ENCODE data around the gene USP33.
"Not testable (repeated sequence)": the region's sequence is repeated elsewhere in the genome, so short reads cannot be mapped to it uniquely, and the experiment has no call there.

The USP33 gene

DNA sequence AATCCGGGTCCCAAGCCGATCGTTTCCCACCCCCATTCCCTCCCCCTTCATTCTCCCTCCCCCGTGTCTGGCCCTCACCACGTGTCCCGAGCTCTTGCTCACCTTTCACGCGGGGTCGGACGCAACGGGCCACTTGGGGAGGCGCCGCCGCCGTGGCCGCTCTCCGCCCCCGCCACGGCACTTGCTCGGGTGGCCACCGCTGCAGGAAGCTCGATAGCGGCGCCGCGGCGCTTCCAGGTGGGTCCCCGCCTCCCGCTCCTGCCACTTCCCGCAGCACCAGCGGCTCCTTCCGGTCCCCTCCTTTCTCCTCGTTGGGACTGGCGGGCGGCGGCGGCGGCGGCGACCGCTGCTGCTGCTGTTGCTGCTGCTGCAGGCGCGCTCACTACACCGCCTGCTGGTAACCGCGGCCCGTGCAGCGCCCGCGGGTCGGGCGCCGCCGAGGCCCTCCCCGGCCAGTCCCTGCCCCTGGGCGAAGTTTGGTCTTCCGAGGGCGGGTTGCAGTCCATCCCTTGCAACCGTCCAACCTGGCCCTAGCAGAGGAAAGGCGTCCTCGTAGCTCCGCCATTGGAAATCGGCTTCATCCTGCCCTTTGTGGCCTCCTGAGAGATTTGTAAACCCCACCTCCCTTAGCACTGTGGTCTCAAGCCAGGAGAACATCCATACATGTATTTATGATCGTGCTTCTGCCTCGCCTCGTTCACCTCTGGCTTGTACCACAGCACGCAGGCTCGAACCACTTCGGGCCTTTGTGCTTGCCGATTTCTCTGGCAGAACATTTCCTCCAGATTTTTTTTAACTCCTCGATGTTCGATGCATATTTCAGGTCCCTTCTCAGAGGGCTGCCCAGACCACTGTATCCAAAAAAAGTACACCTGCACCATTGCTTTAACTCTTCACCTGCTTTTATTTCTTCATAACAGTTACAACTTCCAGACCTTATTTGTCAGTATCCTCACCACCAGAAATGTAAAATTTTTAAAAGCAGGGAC is 76.2 kb downstream of the USP33 start:
- H3K27ac ChIP-seq (ENCODE audit: low read length): peak overlapping the region; percentile 99
- H3K36me3 ChIP-seq (ENCODE audit: insufficient read depth, low read depth, low read length): no peaks in the 10 kb centered on the region
- H3K4me3 ChIP-seq (ENCODE audit: low read length): peak overlapping the region; percentile 100
- no peaks in the 10 kb centered on the region for H3K9me3 ChIP-seq (ENCODE audit: insufficient read depth, low read depth, low read length)
- peak overlapping the region; percentile 99 for H3K9ac ChIP-seq (ENCODE audit: low read depth, low read length)
- no peaks in the 10 kb centered on the region for H3K27me3 ChIP-seq (ENCODE audit: insufficient read depth, low read length)
- peaks cover 10% of the 10 kb centered on the region; the same call in 1 of the 2 replicates for H3K4me1 ChIP-seq (ENCODE audit: insufficient read depth, low read length)

DNA sequence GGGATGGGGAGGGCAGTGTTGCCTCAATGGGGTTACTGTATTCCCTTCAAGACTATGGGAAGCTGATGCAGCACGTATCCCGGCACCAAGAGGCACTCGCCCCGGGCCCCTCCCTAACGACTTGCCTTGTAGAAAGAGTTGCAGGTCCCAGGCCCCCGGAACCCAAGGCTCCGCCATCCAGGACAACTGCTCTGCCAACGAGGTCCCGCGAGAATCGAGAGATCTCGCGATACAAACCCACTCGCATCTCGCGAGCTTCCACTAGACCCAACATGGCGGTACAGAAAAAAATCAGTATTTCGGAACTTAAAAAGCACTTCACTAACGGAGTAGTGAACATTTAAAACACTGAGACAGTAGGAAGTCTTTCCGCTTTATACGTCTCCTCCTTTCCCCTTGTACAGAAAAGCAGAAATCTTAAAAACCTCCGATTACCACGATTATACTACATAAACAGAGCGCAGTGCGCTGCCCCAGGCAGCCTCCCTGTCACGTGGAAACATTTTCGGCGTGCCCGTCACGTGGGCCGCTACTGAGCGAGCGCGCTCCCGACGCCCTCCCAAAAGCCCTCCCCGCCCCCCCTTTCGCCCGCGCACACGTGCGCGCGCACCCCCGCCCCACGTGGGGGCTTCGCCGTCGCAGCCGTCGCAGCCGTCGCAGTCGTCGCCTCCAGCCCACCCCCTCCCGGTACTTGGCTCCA is 77.0 kb downstream of the USP33 start, which contains the start of gene ZZZ3:
TSS of gene ZZZ3 (minus strand) at position 199 of the 700 bp plus-strand sequence. CDS start 49,304 bp downstream, outside the sequence.
- Histone ChIP-seq H3K4me3 (ENCODE audit: low read length) (peak within 1 kb of the TSS; percentile 100), H3K9ac (ENCODE audit: low read depth, low read length) (peak within 1 kb of the TSS; percentile 99), H3K27me3 (ENCODE audit: insufficient read depth, low read length) (no peaks in the 10 kb centered on the region), H3K36me3 (ENCODE audit: insufficient read depth, low read depth, low read length) (no peaks in the 10 kb centered on the region), H3K27ac (ENCODE audit: low read length) (peak within 1 kb of the TSS; percentile 99), H3K9me3 (ENCODE audit: insufficient read depth, low read depth, low read length) (no peaks in the 10 kb centered on the region), H3K4me1 (ENCODE audit: insufficient read depth, low read length) (peaks cover 10% of the 10 kb centered on the region; the same call in 1 of the 2 replicates)

DNA sequence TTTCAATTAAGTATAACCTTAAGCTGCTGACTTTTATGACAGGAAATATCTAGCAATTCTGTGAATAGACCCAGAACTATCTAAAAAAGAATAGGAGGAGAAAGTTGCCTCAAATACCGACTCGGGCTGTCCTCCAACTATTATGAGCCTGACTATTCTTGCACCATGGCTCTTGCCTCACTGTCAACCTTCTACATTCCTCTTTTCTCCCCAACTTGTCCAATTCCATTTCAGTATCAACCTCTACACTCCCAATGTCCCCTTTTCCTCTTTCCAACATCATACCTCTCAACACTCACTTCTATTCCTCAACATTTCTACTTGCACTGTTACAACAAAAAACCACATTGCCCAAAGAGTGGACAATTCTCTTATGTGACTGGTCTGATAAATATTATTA is 79.5 kb downstream of the USP33 start:
- no peak overlapping the region for H3K27ac ChIP-seq (ENCODE audit: low read length)
- H3K9ac ChIP-seq (ENCODE audit: low read depth, low read length): peak overlapping the region; percentile 37; the same call in 1 of the 2 replicates
- H3K36me3 ChIP-seq (ENCODE audit: insufficient read depth, low read depth, low read length): no peaks in the 10 kb centered on the region; the same call in 1 of the 2 replicates
- no peaks in the 10 kb centered on the region for H3K27me3 ChIP-seq (ENCODE audit: insufficient read depth, low read length)
- no peaks in the 10 kb centered on the region for H3K9me3 ChIP-seq (ENCODE audit: insufficient read depth, low read depth, low read length)
- no peak overlapping the region for H3K4me3 ChIP-seq (ENCODE audit: low read length)
- peaks cover 10% of the 10 kb centered on the region; the same call in 1 of the 2 replicates for H3K4me1 ChIP-seq (ENCODE audit: insufficient read depth, low read length)

DNA sequence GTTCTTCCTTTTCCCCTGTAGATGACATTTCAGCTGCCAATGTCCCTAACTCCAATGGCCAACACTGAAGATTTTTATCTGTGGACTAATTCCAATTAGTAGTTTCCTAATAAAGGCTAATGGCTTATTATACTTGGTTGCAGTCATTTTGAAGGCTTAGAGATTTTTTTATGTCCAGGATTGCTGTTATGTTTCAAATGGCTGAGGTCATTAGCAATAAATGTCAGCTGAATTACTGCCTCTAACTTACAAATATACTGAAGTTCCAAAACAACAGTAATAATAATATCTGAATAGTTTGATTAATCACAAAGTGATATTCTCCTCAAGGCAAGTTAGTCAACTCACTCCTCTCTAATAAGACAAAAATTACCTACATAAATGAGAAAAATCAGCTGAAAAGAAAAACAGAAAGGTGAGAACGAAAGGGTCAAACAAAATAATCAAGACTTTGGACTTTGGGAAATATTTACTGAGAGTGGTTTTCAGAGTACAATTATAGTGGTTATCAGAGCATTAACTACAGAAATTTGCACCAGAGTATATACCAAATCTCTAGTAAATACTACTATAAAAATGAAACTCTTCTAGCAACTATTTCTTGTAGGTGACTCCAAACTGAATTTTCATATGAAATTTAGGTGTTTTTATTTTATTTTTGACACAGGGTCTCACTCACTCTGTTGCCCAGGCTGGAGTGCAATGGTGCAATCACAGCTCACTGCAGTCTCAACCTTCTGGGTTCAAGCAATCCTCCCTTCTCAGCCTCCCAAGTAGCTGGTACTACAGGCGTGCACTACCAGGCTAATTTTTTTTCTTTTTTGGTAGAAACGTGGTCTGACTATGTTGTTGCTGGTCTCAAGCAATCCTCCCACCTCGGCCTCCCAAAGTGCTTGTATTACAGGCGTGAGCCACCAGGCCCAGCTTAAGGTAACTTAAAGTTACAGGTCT is 80.7 kb downstream of the USP33 start:
- Histone ChIP-seq H3K4me3 (ENCODE audit: low read length) (no peak overlapping the region), H3K4me1 (ENCODE audit: insufficient read depth, low read length) (peaks cover 6% of the 10 kb centered on the region; the same call in 1 of the 2 replicates), H3K9ac (ENCODE audit: low read depth, low read length) (no peak overlapping the region), H3K27ac (ENCODE audit: low read length) (no peak overlapping the region), H3K36me3 (ENCODE audit: insufficient read depth, low read depth, low read length) (no peaks in the 10 kb centered on the region; the same call in 1 of the 2 replicates), H3K9me3 (ENCODE audit: insufficient read depth, low read depth, low read length) (no peaks in the 10 kb centered on the region), H3K27me3 (ENCODE audit: insufficient read depth, low read length) (no peaks in the 10 kb centered on the region)

DNA sequence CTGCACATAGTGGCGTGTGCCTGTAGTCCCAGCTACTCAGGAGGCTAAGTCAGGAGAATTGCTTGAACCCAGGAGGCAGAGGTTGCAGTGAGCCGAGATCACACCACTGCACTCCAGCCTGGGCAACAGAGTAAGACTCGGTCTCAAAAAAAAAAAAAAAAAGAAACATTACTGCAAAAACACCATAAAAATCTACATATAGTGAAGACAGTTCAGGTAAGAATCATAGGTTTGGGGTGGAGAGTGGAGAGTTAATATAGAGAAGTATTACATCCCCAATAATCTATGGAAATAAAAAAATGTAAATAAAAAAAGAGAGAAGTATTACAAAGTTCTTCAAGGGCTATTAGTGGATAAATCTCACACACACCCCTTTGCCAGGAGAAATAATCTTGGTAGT is 84.8 kb downstream of the USP33 start:
- H3K27ac ChIP-seq (ENCODE audit: low read length); H3K9ac ChIP-seq (ENCODE audit: low read depth, low read length); H3K27me3 ChIP-seq (ENCODE audit: insufficient read depth, low read length); H3K36me3 ChIP-seq (ENCODE audit: insufficient read depth, low read depth, low read length); H3K4me3 ChIP-seq (ENCODE audit: low read length); H3K4me1 ChIP-seq (ENCODE audit: insufficient read depth, low read length); H3K9me3 ChIP-seq (ENCODE audit: insufficient read depth, low read depth, low read length): not testable (repeated sequence)

DNA sequence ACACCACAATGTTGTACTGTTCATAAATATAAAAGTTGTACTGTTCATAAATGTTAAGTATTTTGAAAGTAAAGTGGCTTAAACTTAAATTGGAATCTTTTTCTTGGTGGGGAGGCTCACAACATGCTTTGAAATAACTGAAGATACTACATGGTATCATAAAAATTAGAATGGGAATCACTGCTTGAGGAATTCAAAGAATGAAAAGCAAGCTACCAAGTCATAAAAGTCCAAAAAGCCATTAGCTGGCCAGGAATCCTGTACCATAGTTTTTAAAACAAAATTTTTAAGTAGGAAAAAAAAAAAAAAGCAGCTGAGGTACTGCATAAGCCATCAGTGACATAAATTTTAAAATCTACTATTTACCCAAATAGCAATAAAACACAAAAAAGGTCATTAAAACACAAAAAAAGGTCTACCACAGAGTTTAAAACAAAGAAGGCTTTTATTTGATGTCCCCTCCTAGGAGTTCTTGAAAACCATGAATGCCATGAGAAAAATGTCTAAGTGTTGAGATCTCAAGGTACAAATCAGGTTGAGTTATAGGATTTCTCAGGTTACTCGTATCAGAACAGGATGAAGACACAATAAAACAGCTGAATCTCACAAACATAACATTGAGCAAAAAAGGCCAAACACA is 85.8 kb downstream of the USP33 start:
- Histone ChIP-seq H3K27me3 (ENCODE audit: insufficient read depth, low read length) (no peaks in the 10 kb centered on the region), H3K9ac (ENCODE audit: low read depth, low read length) (no peak overlapping the region), H3K4me3 (ENCODE audit: low read length) (no peak overlapping the region), H3K27ac (ENCODE audit: low read length) (no peak overlapping the region), H3K36me3 (ENCODE audit: insufficient read depth, low read depth, low read length) (no peaks in the 10 kb centered on the region; the same call in 1 of the 2 replicates), H3K9me3 (ENCODE audit: insufficient read depth, low read depth, low read length) (no peaks in the 10 kb centered on the region), H3K4me1 (ENCODE audit: insufficient read depth, low read length) (peaks cover 8% of the 10 kb centered on the region; the same call in 1 of the 2 replicates)

DNA sequence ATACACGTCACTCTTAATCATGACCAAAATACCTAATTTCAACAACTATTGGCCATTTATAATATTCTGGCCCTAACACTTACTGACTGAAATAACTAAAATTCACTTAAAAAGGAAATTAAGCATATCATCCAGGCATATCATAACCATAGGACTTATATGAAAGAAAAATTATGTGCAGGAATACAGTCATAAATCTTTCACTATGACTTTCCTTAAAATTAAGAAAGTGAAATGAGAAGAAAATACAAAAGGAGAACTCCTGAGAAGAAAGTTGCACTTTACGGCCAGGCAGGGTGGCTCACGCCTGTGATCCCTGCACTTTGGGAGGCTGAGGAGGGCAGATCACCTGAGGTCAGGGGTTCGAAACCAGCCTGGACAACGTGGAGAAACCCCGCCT is 86.6 kb downstream of the USP33 start:
- Histone ChIP-seq H3K4me3 (ENCODE audit: low read length) (no peak overlapping the region), H3K36me3 (ENCODE audit: insufficient read depth, low read depth, low read length) (no peaks in the 10 kb centered on the region; the same call in 1 of the 2 replicates), H3K27ac (ENCODE audit: low read length) (no peak overlapping the region), H3K27me3 (ENCODE audit: insufficient read depth, low read length) (no peaks in the 10 kb centered on the region), H3K4me1 (ENCODE audit: insufficient read depth, low read length) (peaks cover 8% of the 10 kb centered on the region; the same call in 1 of the 2 replicates), H3K9ac (ENCODE audit: low read depth, low read length) (no peak overlapping the region), H3K9me3 (ENCODE audit: insufficient read depth, low read depth, low read length) (no peaks in the 10 kb centered on the region)

- Histone ChIP-seq H3K9me3 (ENCODE audit: insufficient read depth, low read depth, low read length) (no peaks in the 10 kb centered on the region), H3K4me3 (ENCODE audit: low read length) (no peak overlapping the region), H3K27ac (ENCODE audit: low read length) (no peak overlapping the region), H3K4me1 (ENCODE audit: insufficient read depth, low read length) (peaks cover 8% of the 10 kb centered on the region; the same call in 1 of the 2 replicates), H3K36me3 (ENCODE audit: insufficient read depth, low read depth, low read length) (no peaks in the 10 kb centered on the region; the same call in 1 of the 2 replicates), H3K9ac (ENCODE audit: low read depth, low read length) (no peak overlapping the region), H3K27me3 (ENCODE audit: insufficient read depth, low read length) (no peaks in the 10 kb centered on the region)
Measured at GRCh38 chr1:77672374-77672773, 87.3 kb downstream of the USP33 start.

- H3K27me3 ChIP-seq (ENCODE audit: insufficient read depth, low read length): no peaks in the 10 kb centered on the region
- no peak overlapping the region for H3K27ac ChIP-seq (ENCODE audit: low read length)
- H3K9me3 ChIP-seq (ENCODE audit: insufficient read depth, low read depth, low read length): no peaks in the 10 kb centered on the region
- peaks cover 8% of the 10 kb centered on the region for H3K4me1 ChIP-seq (ENCODE audit: insufficient read depth, low read length)
- no peak overlapping the region for H3K4me3 ChIP-seq (ENCODE audit: low read length)
- no peak overlapping the region for H3K9ac ChIP-seq (ENCODE audit: low read depth, low read length)
- no peaks in the 10 kb centered on the region; the same call in 1 of the 2 replicates for H3K36me3 ChIP-seq (ENCODE audit: insufficient read depth, low read depth, low read length)
Measured at GRCh38 chr1:77671836-77672235, 87.8 kb downstream of the USP33 start.

DNA sequence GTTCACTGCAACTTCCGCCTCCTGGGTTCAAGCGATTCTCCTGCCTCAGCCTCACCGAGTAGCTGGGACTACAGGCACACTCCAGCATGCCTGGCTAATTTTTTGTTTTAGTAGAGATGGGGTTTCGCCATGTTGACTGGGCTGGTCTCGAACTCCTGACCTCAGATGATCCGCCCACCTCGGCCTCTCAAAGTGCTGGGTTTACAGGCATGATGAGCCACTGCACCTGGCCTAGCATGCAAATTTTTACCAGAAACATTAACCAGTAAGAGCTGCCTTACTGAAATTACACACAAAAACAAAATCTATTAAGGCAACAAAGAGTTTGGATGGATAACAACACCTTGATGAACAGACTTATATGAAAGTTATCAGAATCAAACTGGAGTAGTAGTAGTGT is 89.3 kb downstream of the USP33 start:
- Histone ChIP-seq H3K9ac (ENCODE audit: low read depth, low read length) (no peak overlapping the region), H3K36me3 (ENCODE audit: insufficient read depth, low read depth, low read length) (no peaks in the 10 kb centered on the region; the same call in 1 of the 2 replicates), H3K9me3 (ENCODE audit: insufficient read depth, low read depth, low read length) (no peaks in the 10 kb centered on the region), H3K4me3 (ENCODE audit: low read length) (no peak overlapping the region), H3K27ac (ENCODE audit: low read length) (no peak overlapping the region), H3K4me1 (ENCODE audit: insufficient read depth, low read length) (peaks cover 8% of the 10 kb centered on the region), H3K27me3 (ENCODE audit: insufficient read depth, low read length) (no peaks in the 10 kb centered on the region)

Data from iPS-20b (cell line).